Measurements from ENCODE around the gene IP6K1.

IP6K1 gene

DNA sequence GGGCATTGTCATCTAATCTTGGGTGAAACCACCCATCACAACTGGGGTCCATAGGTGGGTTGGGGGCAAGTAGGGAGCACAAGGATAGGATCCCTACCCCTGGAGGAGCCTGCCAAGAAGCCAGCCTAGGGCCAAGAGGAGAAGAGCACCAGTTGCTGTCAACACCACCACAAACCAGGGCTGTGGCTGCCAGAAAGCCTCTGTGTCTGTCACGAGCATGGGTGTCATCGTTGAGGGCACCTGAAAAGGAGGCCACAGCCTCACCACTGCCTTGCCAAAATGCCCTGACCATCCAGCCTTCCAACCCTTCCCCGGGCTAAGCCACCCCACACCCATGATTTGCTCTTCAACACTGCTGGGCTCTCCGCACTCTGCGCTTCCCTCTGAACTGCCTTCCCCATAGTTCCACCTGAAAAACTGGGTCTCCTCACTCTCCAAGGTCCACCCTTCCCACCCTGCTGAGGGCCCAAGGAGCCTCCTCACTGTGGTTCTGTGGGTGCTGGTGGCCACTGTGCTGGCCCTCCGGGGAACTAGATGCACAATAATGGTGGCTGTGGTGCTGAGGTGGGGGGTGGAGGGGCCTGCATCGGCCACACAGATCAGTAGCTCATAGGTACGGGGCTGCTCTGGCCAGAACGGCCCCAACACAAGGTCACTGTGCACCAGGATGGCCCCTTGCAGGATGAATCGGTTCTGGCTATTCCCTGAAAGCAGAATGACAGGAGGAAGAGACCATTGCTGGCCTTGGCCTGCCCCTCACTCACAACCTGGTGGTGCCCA, 6.2 kb upstream of the IP6K1 start:
- H3K4me3 ChIP-seq (ENCODE audit: low read length): no peak overlapping the region
- DNase-seq (ENCODE audit: low read depth): no peak
- TF ChIP-seq, protein P1, sequence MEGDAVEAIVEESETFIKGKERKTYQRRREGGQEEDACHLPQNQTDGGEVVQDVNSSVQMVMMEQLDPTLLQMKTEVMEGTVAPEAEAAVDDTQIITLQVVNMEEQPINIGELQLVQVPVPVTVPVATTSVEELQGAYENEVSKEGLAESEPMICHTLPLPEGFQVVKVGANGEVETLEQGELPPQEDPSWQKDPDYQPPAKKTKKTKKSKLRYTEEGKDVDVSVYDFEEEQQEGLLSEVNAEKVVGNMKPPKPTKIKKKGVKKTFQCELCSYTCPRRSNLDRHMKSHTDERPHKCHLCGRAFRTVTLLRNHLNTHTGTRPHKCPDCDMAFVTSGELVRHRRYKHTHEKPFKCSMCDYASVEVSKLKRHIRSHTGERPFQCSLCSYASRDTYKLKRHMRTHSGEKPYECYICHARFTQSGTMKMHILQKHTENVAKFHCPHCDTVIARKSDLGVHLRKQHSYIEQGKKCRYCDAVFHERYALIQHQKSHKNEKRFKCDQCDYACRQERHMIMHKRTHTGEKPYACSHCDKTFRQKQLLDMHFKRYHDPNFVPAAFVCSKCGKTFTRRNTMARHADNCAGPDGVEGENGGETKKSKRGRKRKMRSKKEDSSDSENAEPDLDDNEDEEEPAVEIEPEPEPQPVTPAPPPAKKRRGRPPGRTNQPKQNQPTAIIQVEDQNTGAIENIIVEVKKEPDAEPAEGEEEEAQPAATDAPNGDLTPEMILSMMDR (conservative IDR thresholded peaks at IDR 0.05; ENCODE audit: low read depth, low read length): no peak

DNA sequence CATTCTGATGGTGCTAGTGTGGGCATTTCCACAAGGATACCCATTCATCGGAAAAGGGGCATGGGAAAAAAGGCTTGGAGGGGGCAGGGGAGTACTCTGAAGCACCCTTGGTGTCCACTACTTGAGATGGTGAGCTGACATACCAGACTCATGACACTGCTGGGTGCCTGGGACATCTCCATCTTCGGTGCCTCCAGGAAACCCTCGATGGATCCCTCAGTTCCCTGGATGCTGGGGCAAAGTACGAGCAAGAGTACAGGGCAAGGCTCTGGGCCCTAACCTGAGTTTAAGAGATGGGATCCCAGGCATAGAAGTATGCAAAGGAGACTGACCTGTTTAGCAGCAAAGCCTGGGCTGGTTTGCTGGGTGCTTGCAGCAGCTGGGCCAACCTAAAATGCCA, 5.2 kb upstream of the IP6K1 start:
- TF ChIP-seq, protein P1 (conservative IDR thresholded peaks at IDR 0.05; ENCODE audit: low read depth, low read length): no peak
- H3K4me3 ChIP-seq (ENCODE audit: low read length): no peak overlapping the region
- DNase-seq (ENCODE audit: low read depth): no peak

DNA sequence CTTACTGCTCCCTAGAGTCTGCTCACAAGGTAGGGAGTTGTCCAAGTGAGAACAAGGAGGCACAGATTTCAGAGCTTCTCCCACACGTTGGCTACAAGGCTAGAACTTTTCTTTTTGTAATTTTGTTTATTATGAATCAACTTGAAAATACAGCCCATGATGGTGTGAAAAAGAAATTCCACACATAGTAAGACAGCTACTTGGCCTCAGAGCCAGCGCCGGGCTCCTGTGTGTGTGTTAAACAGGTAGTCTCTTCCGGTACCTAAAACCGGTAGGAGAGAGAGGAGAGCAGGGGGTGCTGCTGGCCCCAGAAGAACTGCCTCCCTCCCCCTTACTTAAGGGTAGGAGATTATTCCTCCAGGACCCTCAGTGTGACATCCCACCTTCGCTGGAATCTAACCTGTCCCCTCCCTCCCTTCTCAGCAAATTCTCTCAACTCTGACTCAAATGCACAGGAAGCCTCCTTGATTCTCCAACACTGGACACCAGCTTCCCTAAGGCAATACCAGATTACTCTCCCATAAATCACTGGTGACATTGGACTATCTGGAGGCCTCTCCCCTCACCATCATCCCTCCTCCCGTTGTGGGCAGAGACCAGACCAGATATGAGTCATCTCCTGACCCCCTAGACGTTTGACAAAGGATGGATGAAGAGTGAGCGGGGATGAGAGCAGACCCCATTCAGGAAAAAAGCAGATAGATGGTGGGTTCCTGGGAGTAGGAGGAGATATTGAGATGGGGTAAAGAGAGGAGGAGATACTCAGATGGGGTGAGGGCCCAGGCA, 4.5 kb upstream of the IP6K1 start:
- TF ChIP-seq, protein P1 (conservative IDR thresholded peaks at IDR 0.05; ENCODE audit: low read depth, low read length): no peak
- DNase-seq (ENCODE audit: low read depth): no peak
- H3K4me3 ChIP-seq (ENCODE audit: low read length): no peak overlapping the region

DNA sequence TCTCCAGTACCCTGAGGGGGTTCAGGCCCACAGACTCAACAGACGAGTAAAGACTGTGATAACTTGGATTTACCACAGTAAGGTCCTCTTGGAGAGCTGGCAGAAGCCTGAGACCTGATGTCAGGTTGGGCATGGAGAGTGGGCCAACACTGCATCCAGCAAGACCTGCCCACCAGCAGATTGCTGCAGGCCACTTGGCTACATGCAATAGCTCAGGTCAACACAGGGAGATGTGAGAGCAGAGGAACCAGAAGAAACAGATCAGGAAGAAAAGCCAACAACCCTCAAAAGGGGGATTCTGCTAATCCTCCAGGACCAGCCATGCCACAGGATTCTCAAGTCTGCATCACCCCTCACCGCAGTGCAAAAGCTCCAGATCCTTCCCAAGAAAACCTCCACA, 1.7 kb upstream of the IP6K1 start:
- TF ChIP-seq, protein P1 (conservative IDR thresholded peaks at IDR 0.05; ENCODE audit: low read depth, low read length): no peak
- no peak overlapping the region for H3K4me3 ChIP-seq (ENCODE audit: low read length)
- DNase-seq (ENCODE audit: low read depth): no peak

DNA sequence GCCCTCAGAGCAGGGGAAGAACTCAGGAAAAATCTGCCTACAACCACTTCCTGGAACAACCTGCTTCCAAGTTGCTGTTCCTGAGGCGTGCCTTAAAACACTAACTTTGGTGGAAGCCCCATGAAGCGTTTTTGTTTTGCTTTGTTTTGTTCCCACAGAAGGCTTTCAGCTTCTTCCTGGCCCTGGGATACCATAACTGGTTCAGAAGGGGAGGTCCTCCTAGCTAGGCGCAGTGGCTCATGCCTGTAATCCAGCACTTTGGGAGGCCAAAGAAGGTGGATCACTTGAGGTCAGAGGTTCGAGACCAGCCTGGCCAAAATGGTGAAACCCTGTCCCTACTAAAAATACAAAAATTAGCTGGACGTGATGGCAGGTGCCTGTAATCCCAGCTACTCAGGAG, 1.2 kb upstream of the IP6K1 start:
- H3K4me3 ChIP-seq (ENCODE audit: low read length): no peak overlapping the region
- TF ChIP-seq, protein P1 (conservative IDR thresholded peaks at IDR 0.05; ENCODE audit: low read depth, low read length): no peak
- DNase-seq (ENCODE audit: low read depth): no peak

DNA sequence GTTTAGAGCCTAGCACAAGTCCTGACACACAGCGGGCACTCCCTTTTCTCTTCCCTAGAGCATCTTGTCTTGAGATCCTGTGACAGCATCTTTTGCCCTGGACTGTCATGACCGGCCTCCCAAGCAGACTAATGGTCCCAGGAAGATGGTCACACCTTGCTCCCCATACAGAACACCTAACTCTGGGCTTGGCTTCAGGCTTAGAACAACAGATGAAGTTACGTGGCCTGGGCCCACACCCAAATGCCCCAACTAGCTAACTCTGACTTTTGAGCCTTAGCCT, 781 bp upstream of the IP6K1 start:
- no peak overlapping the region for H3K4me3 ChIP-seq (ENCODE audit: low read length)
- TF ChIP-seq, protein P1 (conservative IDR thresholded peaks at IDR 0.05; ENCODE audit: low read depth, low read length): no peak
- no peak for DNase-seq (ENCODE audit: low read depth)
